Measurements from ENCODE around the gene RERE.

GRCh38 chr1:8439015-8439702, 378.3 kb downstream of the RERE start:
- no peak for TF ChIP-seq FOSL1 (IDR thresholded peaks at IDR 0.05; ENCODE audit: low read depth)
- no peak for TF ChIP-seq EZH2phosphoT487 (IDR thresholded peaks at IDR 0.05; ENCODE audit: borderline replicate concordance)
- no peak for TF ChIP-seq POLR2A (IDR thresholded peaks at IDR 0.05; ENCODE audit: borderline replicate concordance, extremely low read depth, insufficient read depth, insufficient read length)
- TF ChIP-seq CTCF (IDR thresholded peaks at IDR 0.05 in 2 of 3, conservative IDR thresholded peaks at IDR 0.05 in 1 of 3; ENCODE audit: borderline replicate concordance in 1 of 3, insufficient read depth in 1 of 3, low read depth in 2 of 3, low read length in 2 of 3) = no peak
- no peak for TF ChIP-seq REST (IDR thresholded peaks at IDR 0.05; ENCODE audit: low read depth)
- no peak for TF ChIP-seq EZH2 (IDR thresholded peaks at IDR 0.05)
- TF ChIP-seq POLR2AphosphoS5 (IDR thresholded peaks at IDR 0.05; ENCODE audit: low read depth, low read length) = no peak
